Liver (tissue), 9 donors: ENCODE data around the gene CACNA1B. TPM values are rescaled to one million over a fixed set of nuclear protein-coding genes. Genes with fewer than 3 reads are reported as not detected.

Experiments used
- DNase-seq: peaks from one replicate; pipeline ENCODE4 v3.0.0-alpha.2; 2017; ENCODE audit warnings: low spot score
- H3K27ac ChIP-seq, 2 donors: one replicate each; pipeline ENCODE4 v1.7.0; 2013; ENCODE audit warnings: inconsistent platforms in 2 of 2, low read length in 2 of 2, control low read depth in 1 of 2, low read depth in 1 of 2, mild to moderate bottlenecking in 1 of 2
- H3K27me3 ChIP-seq, 4 donors: one replicate each; pipeline versions ENCODE4 v1.6.1 to v1.7.0; 2013; ENCODE audit warnings: low read length in 3 of 4, inconsistent platforms in 1 of 4, mild to moderate bottlenecking in 1 of 4, moderate library complexity in 1 of 4; ENCODE audit not compliant: control insufficient read depth in 4 of 4, insufficient read depth in 4 of 4
- H3K36me3 ChIP-seq, 4 donors: one replicate each; pipeline versions ENCODE4 v1.6.1 to v1.7.0; 2013; ENCODE audit warnings: low read length in 3 of 4, mild to moderate bottlenecking in 3 of 4, low read depth in 1 of 4, moderate library complexity in 1 of 4; ENCODE audit not compliant: control insufficient read depth in 4 of 4, insufficient read depth in 3 of 4
- H3K4me1 ChIP-seq, 4 donors: one replicate each; pipeline versions ENCODE4 v1.6.1 to v1.7.0; 2013; ENCODE audit warnings: low read length in 3 of 4, mild to moderate bottlenecking in 3 of 4, moderate library complexity in 1 of 4; ENCODE audit not compliant: control insufficient read depth in 4 of 4, insufficient read depth in 4 of 4
- H3K4me3 ChIP-seq, 3 donors: one replicate each; pipeline versions ENCODE4 v1.6.1 to v1.7.0; 2013; ENCODE audit warnings: low read length in 3 of 3, control low read depth in 1 of 3, low read depth in 1 of 3, mild to moderate bottlenecking in 1 of 3
- H3K9ac ChIP-seq, 2 donors: one replicate each; pipeline ENCODE4 v1.7.0; 2013; ENCODE audit warnings: low read length in 2 of 2, mild to moderate bottlenecking in 2 of 2, moderate library complexity in 2 of 2, control low read depth in 1 of 2, low read depth in 1 of 2
- H3K9me3 ChIP-seq, 4 donors: one replicate each; pipeline versions ENCODE4 v1.6.1 to v1.7.0; 2013; ENCODE audit warnings: low read length in 3 of 4; ENCODE audit not compliant: control insufficient read depth in 4 of 4
- ATF3 ChIP-seq: IDR thresholded peaks from 2 replicates; pipeline ENCODE4 v1.6.1; 2016; ENCODE audit warnings: antibody characterized with exemption
- EGR1 ChIP-seq, 2 donors: IDR thresholded peaks; 2 replicates each; pipeline ENCODE4 v1.6.1; 2016 to 2018; ENCODE audit warnings: antibody characterized with exemption in 2 of 2, low read depth in 2 of 2
- FOXA1 ChIP-seq: IDR thresholded peaks from 2 replicates; pipeline ENCODE4 v1.6.1; 2016; ENCODE audit warnings: antibody characterized with exemption
- FOXA2 ChIP-seq: IDR thresholded peaks from 2 replicates; pipeline ENCODE4 v1.6.1; 2016; ENCODE audit warnings: antibody characterized with exemption
- GABPA ChIP-seq, 2 donors: IDR thresholded peaks in 1 of 2; conservative IDR thresholded peaks in 1 of 2; 2 replicates each; pipeline ENCODE4 v1.6.1; 2016; ENCODE audit warnings: antibody characterized with exemption in 2 of 2, mild to moderate bottlenecking in 1 of 2, moderate library complexity in 1 of 2
- HNF4A ChIP-seq, 2 donors: conservative IDR thresholded peaks; 2 replicates each; pipeline ENCODE4 v1.6.1; 2016; ENCODE audit warnings: antibody characterized with exemption in 2 of 2, mild to moderate bottlenecking in 2 of 2
- JUND ChIP-seq, 2 donors: IDR thresholded peaks; 2 replicates each; pipeline ENCODE4 v1.6.1; 2016; ENCODE audit warnings: antibody characterized with exemption in 2 of 2
- NR2F2 ChIP-seq: IDR thresholded peaks from 2 replicates; pipeline ENCODE4 v1.6.1; 2016; ENCODE audit warnings: antibody characterized with exemption
- RAD21 ChIP-seq, 2 donors: IDR thresholded peaks; 2 replicates each; pipeline ENCODE4 v1.6.1; 2016; ENCODE audit warnings: antibody characterized with exemption in 2 of 2, mild to moderate bottlenecking in 2 of 2
- REST ChIP-seq: IDR thresholded peaks from 2 replicates; pipeline ENCODE4 v1.6.1; 2016; ENCODE audit warnings: antibody characterized with exemption, mild to moderate bottlenecking
- RXRA ChIP-seq, 2 donors: IDR thresholded peaks; 2 replicates each; pipeline ENCODE4 v1.6.1; 2017 to 2018; ENCODE audit warnings: antibody characterized with exemption in 2 of 2, mild to moderate bottlenecking in 1 of 2
- ZBTB33 ChIP-seq: IDR thresholded peaks from 2 replicates; pipeline ENCODE4 v1.6.1; 2016; ENCODE audit warnings: antibody characterized with exemption
- WGBS: extraction: QIAGEN DNeasy Blood & Tissue Kit; methylation state at CpG from one replicate; pipeline ENCODE4 v1.1.7; 2013; 5-methylcytosine and 5-hydroxymethylcytosine counted together
- polyA plus RNA-seq, 2 donors: library from polyadenylated mRNA; stranded (reverse) in 1 of 2; unstranded in 1 of 2; fragments of 200-250 nt in 1 of 2; fragments of >200 nt in 1 of 2; fragmentation: Nextera tagmentation in 1 of 2; extraction: Ambion mirVana in 1 of 2; gene quantifications; one replicate each; pipeline versions ENCODE4 v1.2.1 to v1.2.3, GENCODE V29; 2013 to 2015
- total RNA-seq, 2 donors: library from RNA; depleted of rRNA; stranded (reverse); fragments of >200 nt; gene quantifications; one replicate each; pipeline ENCODE4 v1.2.3, GENCODE V29; 2014
- donor health status: healthy.
- donor health status: healthy.
- donor health status: healthy.
- donor health status: healthy.
- donor health status: healthy.

The CACNA1B gene
- total and polyA plus RNA-seq, 4 donors = under 0.01 to 0.05 TPM; not detected in 2

- no peak overlapping the region for H3K27ac ChIP-seq
- H3K27me3 ChIP-seq = no peaks in the 10 kb centered on the region
- DNase-seq = no peak
- 90% methylated on average over 8 of the region's 8 CpGs for WGBS
- H3K9ac ChIP-seq = no peak overlapping the region
- TF ChIP-seq HNF4A (conservative IDR thresholded peaks at IDR 0.05) (no peak), GABPA (IDR thresholded peaks at IDR 0.05 in 1 of 2, conservative IDR thresholded peaks at IDR 0.05 in 1 of 2) (no peak), FOXA2 (no peak), FOXA1 (no peak)
- H3K4me1 ChIP-seq = no peaks in the 10 kb centered on the region
- H3K9me3 ChIP-seq = no peaks in the 10 kb centered on the region
- no peak overlapping the region for H3K4me3 ChIP-seq
- H3K36me3 ChIP-seq = no peaks in the 10 kb centered on the region
Observed at GRCh38 chr9:137977571-137978261, 100.1 kb downstream of the CACNA1B start.

GRCh38 chr9:137978262-137978714, 100.7 kb downstream of the CACNA1B start:
- H3K4me1 ChIP-seq = no peaks in the 10 kb centered on the region
- TF ChIP-seq HNF4A (conservative IDR thresholded peaks at IDR 0.05) (no peak), ZBTB33 (no peak), REST (no peak), ATF3 (no peak), RXRA (IDR thresholded peaks at IDR 0.05) (no peak), RAD21 (IDR thresholded peaks at IDR 0.05) (no peak), NR2F2 (no peak), GABPA (IDR thresholded peaks at IDR 0.05 in 1 of 2, conservative IDR thresholded peaks at IDR 0.05 in 1 of 2) (no peak), EGR1 (IDR thresholded peaks at IDR 0.05; ENCODE audit: low read depth in 2 of 2) (no peak), JUND (IDR thresholded peaks at IDR 0.05) (no peak)
- no peaks in the 10 kb centered on the region for H3K9me3 ChIP-seq
- H3K4me3 ChIP-seq = no peak overlapping the region
- no peak overlapping the region for H3K9ac ChIP-seq
- no peaks in the 10 kb centered on the region for H3K27me3 ChIP-seq
- 79% methylated on average over 4 of the region's 4 CpGs for WGBS
- no peak overlapping the region for H3K27ac ChIP-seq
- H3K36me3 ChIP-seq = no peaks in the 10 kb centered on the region
- DNase-seq = no peak
